HUES64 (cell line): ENCODE measurements around the gene PHLDA1.

Source experiments
- H3K27ac ChIP-seq: 2 replicates; pipeline ENCODE4 v1.7.0; 2013; ENCODE audit warnings: low read depth, low read length, inconsistent platforms
- H3K27me3 ChIP-seq: 2 replicates; pipeline ENCODE4 v1.6.1; 2013; ENCODE audit warnings: mild to moderate bottlenecking, low read length; ENCODE audit not compliant: insufficient read depth
- H3K36me3 ChIP-seq: 2 replicates; pipeline ENCODE4 v1.6.1; 2013; ENCODE audit warnings: mild to moderate bottlenecking, low read length; ENCODE audit not compliant: insufficient read depth
- H3K4me1 ChIP-seq: 2 replicates; pipeline ENCODE4 v1.6.1; 2013; ENCODE audit warnings: mild to moderate bottlenecking, low read length, moderate library complexity; ENCODE audit not compliant: insufficient read depth
- H3K4me3 ChIP-seq: 2 replicates; pipeline ENCODE4 v1.5.1; 2013; ENCODE audit warnings: mild to moderate bottlenecking, low read length, moderate library complexity
- H3K9ac ChIP-seq: 2 replicates; pipeline ENCODE4 v1.6.1; 2013; ENCODE audit warnings: mild to moderate bottlenecking, low read depth, low read length
- H3K9me3 ChIP-seq: 2 replicates; pipeline ENCODE4 v1.6.1; 2013; ENCODE audit warnings: low read depth, low read length; ENCODE audit not compliant: insufficient read depth
- WGBS: fragments of 150-250, 120-280 bp; methylation state at CpG from one replicate; pipeline ENCODE4 v1.1.7; 2013; ENCODE audit warnings: missing lambda C conversion rate; 5-methylcytosine and 5-hydroxymethylcytosine counted together

PHLDA1 gene

DNA sequence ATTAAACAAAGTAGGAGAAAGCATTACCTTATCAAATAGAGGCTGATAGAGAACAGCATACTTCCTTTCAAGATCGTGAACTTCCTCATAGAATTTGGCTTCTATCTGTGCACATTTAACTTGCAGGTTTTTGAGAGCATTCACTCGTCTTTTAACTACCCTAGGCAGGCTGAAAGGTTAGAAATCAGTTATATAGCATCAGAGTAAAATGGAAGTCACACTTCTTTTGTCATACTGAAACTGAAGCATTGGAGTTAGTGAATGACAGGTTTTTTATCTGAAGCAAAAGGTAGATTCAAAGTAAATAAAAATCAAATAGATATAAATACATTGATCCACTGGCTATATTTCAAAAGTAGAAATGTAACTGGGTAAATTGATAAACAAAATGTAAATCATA lies 28.5 kb upstream of the PHLDA1 start:
- Histone ChIP-seq H3K36me3 (peaks cover 100% of the 10 kb centered on the region), H3K9ac (no peak overlapping the region), H3K4me1 (peaks cover 18% of the 10 kb centered on the region), H3K4me3 (no peak overlapping the region), H3K27ac (no peak overlapping the region), H3K27me3 (no peaks in the 10 kb centered on the region), H3K9me3 (0 out of 2 replicates have a peak, but pooled peaks cover 3% of the 10 kb centered on the region)
- WGBS = 67% methylated on average over 2 of the region's 2 CpGs

GRCh38 chr12:76057326-76057725 lies 25.8 kb upstream of the PHLDA1 start:
- WGBS = 90% methylated on average over 7 of the region's 7 CpGs
- peak overlapping the region; percentile 23; the same call in 1 of the 2 replicates for H3K27ac ChIP-seq
- peaks cover 100% of the 10 kb centered on the region for H3K36me3 ChIP-seq

GRCh38 chr12:76055393-76055792 lies 23.8 kb upstream of the PHLDA1 start:
- Histone ChIP-seq H3K4me1 (peaks cover 26% of the 10 kb centered on the region), H3K27me3 (no peaks in the 10 kb centered on the region), H3K9ac (0 out of 2 replicates have a peak overlapping the region, but pooled peaks have one; percentile 42), H3K4me3 (no peak overlapping the region), H3K36me3 (peaks cover 100% of the 10 kb centered on the region), H3K9me3 (no peaks in the 10 kb centered on the region), H3K27ac (peak overlapping the region; percentile 74)
- 14% methylated on average over 1 of the region's 2 CpGs for WGBS

More at GRCh38 chr12:76057326-76057725, 25.8 kb upstream of the PHLDA1 start:
- Histone ChIP-seq H3K27me3 (no peaks in the 10 kb centered on the region), H3K9me3 (no peaks in the 10 kb centered on the region), H3K4me3 (no peak overlapping the region), H3K9ac (no peak overlapping the region), H3K4me1 (peaks cover 26% of the 10 kb centered on the region)

DNA sequence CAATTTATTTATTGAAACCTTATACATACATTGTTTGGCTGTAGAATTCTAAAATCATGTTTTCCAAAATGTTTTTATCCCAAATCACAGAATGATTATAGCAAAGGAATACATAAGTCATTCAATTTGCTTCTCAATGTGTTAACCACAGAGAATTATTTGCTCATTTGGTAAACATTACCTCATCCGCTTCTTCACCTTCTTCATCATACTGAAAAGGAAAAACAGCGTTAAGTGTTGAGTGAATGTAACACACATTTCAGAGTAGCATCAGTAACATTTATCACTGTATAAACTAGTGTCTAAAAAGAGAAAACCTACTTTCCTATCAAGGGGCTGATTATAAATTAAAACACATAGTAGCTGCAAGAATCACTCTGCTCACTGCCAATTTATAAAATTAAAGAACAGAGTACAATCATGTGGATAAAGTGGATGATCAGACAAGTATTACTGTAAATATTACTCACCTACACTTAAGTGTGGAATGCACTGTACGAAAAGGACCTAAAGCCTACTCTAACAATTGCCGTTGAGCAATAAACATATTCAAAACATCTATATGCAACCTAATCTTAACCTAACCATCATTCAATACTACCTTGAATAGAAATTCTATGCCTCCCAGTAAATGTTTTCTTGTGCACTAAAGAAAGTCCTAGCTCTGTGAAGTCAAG lies 18.1 kb upstream of the PHLDA1 start:
- H3K4me1 ChIP-seq = peaks cover 4% of the 10 kb centered on the region
- WGBS = 94% methylated on average over 4 of the region's 4 CpGs
- H3K36me3 ChIP-seq = peaks cover 100% of the 10 kb centered on the region
- H3K27me3 ChIP-seq = no peaks in the 10 kb centered on the region
- no peaks in the 10 kb centered on the region for H3K9me3 ChIP-seq
- no peak overlapping the region for H3K4me3 ChIP-seq
- H3K27ac ChIP-seq = no peak overlapping the region
- H3K9ac ChIP-seq = no peak overlapping the region

DNA sequence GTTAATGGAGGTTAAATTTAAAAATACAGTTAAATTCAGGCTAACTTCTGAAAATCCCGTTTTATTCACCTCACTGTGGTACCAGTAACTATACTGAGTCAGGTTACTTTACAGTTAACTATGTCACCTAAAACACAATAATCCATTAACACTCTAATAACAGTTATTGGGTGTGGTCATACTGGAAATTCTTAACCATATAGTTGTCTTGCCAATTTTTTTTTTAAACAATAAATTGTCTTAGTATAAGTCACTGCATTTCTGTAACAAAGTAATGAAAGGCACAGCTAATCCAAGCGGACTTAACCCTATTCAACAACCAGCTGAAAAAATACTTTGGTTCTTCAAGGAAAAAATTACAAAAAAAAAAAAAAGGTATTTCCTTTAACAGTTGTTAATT lies 16.2 kb upstream of the PHLDA1 start:
- WGBS = 100% methylated on average over 1 of the region's 2 CpGs
- Histone ChIP-seq H3K27me3 (no peaks in the 10 kb centered on the region), H3K9ac (no peak overlapping the region), H3K27ac (no peak overlapping the region), H3K4me3 (no peak overlapping the region), H3K4me1 (no peaks in the 10 kb centered on the region), H3K36me3 (peaks cover 93% of the 10 kb centered on the region), H3K9me3 (no peaks in the 10 kb centered on the region)

- Histone ChIP-seq H3K36me3 (peaks cover 86% of the 10 kb centered on the region), H3K27ac (no peak overlapping the region), H3K4me1 (no peaks in the 10 kb centered on the region), H3K4me3 (no peak overlapping the region), H3K9ac (no peak overlapping the region), H3K27me3 (no peaks in the 10 kb centered on the region), H3K9me3 (no peaks in the 10 kb centered on the region)
- 100% methylated on average over 2 of the region's 2 CpGs for WGBS
These were observed 15.5 kb upstream of the PHLDA1 start for GRCh38 chr12:76047060-76047459.

GRCh38 chr12:76043377-76043776 lies 11.8 kb upstream of the PHLDA1 start:
- Histone ChIP-seq H3K4me3 (no peak overlapping the region), H3K27ac (no peak overlapping the region), H3K36me3 (peaks cover 50% of the 10 kb centered on the region), H3K27me3 (no peaks in the 10 kb centered on the region), H3K4me1 (peaks cover 10% of the 10 kb centered on the region), H3K9me3 (no peaks in the 10 kb centered on the region), H3K9ac (no peak overlapping the region)
- WGBS = 99% methylated on average over 4 of the region's 4 CpGs

- Histone ChIP-seq H3K36me3 (peaks cover 37% of the 10 kb centered on the region), H3K4me1 (peaks cover 22% of the 10 kb centered on the region), H3K4me3 (no peak overlapping the region), H3K27ac (no peak overlapping the region), H3K9me3 (no peaks in the 10 kb centered on the region), H3K27me3 (no peaks in the 10 kb centered on the region), H3K9ac (no peak overlapping the region)
- 97% methylated on average over 2 of the region's 2 CpGs for WGBS
These were observed 10.6 kb upstream of the PHLDA1 start for GRCh38 chr12:76042147-76042546.

- Histone ChIP-seq H3K27me3 (no peaks in the 10 kb centered on the region), H3K4me3 (no peak overlapping the region), H3K27ac (no peak overlapping the region), H3K9me3 (no peaks in the 10 kb centered on the region), H3K9ac (no peak overlapping the region), H3K4me1 (peaks cover 22% of the 10 kb centered on the region), H3K36me3 (peaks cover 30% of the 10 kb centered on the region)
- 90% methylated on average over 2 of the region's 2 CpGs for WGBS
These were observed 9.8 kb upstream of the PHLDA1 start for GRCh38 chr12:76041406-76041805.

DNA sequence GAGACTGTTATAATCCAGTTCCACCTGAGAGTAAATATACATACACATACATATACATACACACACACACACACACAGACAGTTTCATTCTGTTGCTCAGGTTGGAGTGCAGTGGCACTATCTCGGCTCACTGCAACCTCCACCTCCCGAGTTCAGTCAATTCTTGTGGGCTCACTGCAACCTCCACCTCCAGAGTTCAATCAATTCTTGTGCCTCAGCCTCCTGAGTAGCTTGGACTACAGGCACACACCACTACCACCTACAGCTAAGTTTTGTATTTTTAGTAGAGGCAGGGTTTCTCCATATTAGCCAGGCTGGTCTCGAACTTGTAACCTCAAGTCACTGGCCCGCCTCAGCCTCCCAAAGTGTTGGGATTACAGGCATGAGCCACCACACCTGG lies 8.9 kb upstream of the PHLDA1 start:
- Histone ChIP-seq H3K9ac (no peak overlapping the region), H3K27ac (no peak overlapping the region), H3K36me3 (peaks cover 21% of the 10 kb centered on the region), H3K9me3 (no peaks in the 10 kb centered on the region), H3K27me3 (no peaks in the 10 kb centered on the region), H3K4me1 (peaks cover 22% of the 10 kb centered on the region), H3K4me3 (no peak overlapping the region)
- WGBS = 90% methylated on average over 4 of the region's 4 CpGs

GRCh38 chr12:76038176-76038575 lies 6.6 kb upstream of the PHLDA1 start:
- Histone ChIP-seq H3K27ac (peak overlapping the region; percentile 3; the same call in 1 of the 2 replicates), H3K9me3 (no peaks in the 10 kb centered on the region), H3K4me1 (peaks cover 30% of the 10 kb centered on the region), H3K36me3 (no peaks in the 10 kb centered on the region), H3K9ac (no peak overlapping the region), H3K4me3 (no peak overlapping the region), H3K27me3 (no peaks in the 10 kb centered on the region)
- 48% methylated on average over 2 of the region's 2 CpGs for WGBS
